ENCODE results near the gene RPL35. TPM values are rescaled to one million over a fixed set of nuclear protein-coding genes. Genes with fewer than 3 reads are reported as not detected.

RPL35 gene
- polyA plus RNA-seq, 1 donor (not counting 4 experiments of a cell fraction or from before 2014, with no cell fraction given) = 3,325 TPM

GRCh38 chr9:124886866-124887492, 25.2 kb upstream of the RPL35 start:
- no peak overlapping the region for H3K9ac ChIP-seq (ENCODE audit: control insufficient read depth, extremely low read depth, insufficient read depth, low read length)
- TF ChIP-seq CTCF (optimal IDR thresholded peaks at IDR 0.05 in 1 of 3, IDR thresholded peaks at IDR 0.05 in 1 of 3, conservative IDR thresholded peaks at IDR 0.05 in 1 of 3; ENCODE audit: extremely low read depth in 1 of 3, insufficient read depth in 2 of 3, low read length in 3 of 3) = no peak
- TF ChIP-seq EZH2 (IDR thresholded peaks at IDR 0.05; ENCODE audit: low read length) = no peak
- DNase-seq (ENCODE audit: low read depth, low spot score) (no peak), FAIRE-seq (no peak)
- no peak overlapping the region for H2AFZ ChIP-seq (ENCODE audit: control insufficient read depth, low read length)
- no peaks in the 10 kb centered on the region for H3K9me1 ChIP-seq (ENCODE audit: control insufficient read depth, extremely low read depth, insufficient read depth, low read length)
- no peaks in the 10 kb centered on the region for H4K20me1 ChIP-seq (ENCODE audit: control insufficient read depth, extremely low read depth, insufficient read depth, low read length)
- peaks cover 13 to 19% of the 10 kb centered on the region in 2 experiments for H3K36me3 ChIP-seq (ENCODE audit: control insufficient read depth in 2 of 2, extremely low read depth in 1 of 2, insufficient read depth in 2 of 2, low read length in 2 of 2)
- no peaks in the 10 kb centered on the region for H3K79me2 ChIP-seq (ENCODE audit: control insufficient read depth, insufficient read depth, low read length)
- H3K4me2 ChIP-seq (ENCODE audit: control insufficient read depth, extremely low read depth, insufficient read depth, low read depth, low read length) = no peak overlapping the region
- H3K27ac ChIP-seq (ENCODE audit: control insufficient read depth, insufficient read depth, low read length) = no peak overlapping the region
- H3K27me3 ChIP-seq (ENCODE audit: control insufficient read depth, extremely low read depth, insufficient read depth, low read length) = no peaks in the 10 kb centered on the region
- no peaks in the 10 kb centered on the region for H3K9me3 ChIP-seq (ENCODE audit: control insufficient read depth, low read depth, low read length)
- H3K4me3 ChIP-seq (ENCODE audit: control insufficient read depth in 2 of 3, extremely low read depth in 1 of 3, insufficient read depth in 2 of 3, low read depth in 1 of 3, low read length in 3 of 3) = no peak overlapping the region
- dilution Hi-C loops (cut with MboI; ENCODE audit: extremely low pct_ligation_motif_present, low sequenced_read_pairs) = no loop called here
- H3K4me1 ChIP-seq (ENCODE audit: control insufficient read depth, extremely low read depth, insufficient read depth, low read length) = no peaks in the 10 kb centered on the region

GRCh38 chr9:124886461-124886860, 24.7 kb upstream of the RPL35 start:
- no peak overlapping the region for H3K9ac ChIP-seq (ENCODE audit: control insufficient read depth, extremely low read depth, insufficient read depth, low read length)
- no peaks in the 10 kb centered on the region for H3K9me3 ChIP-seq (ENCODE audit: control insufficient read depth, low read depth, low read length)
- H3K4me3 ChIP-seq (ENCODE audit: control insufficient read depth in 2 of 3, extremely low read depth in 1 of 3, insufficient read depth in 2 of 3, low read depth in 1 of 3, low read length in 3 of 3) = no peak overlapping the region
- dilution Hi-C loops (cut with MboI; ENCODE audit: extremely low pct_ligation_motif_present, low sequenced_read_pairs) = no loop called here
- no peaks in the 10 kb centered on the region for H3K27me3 ChIP-seq (ENCODE audit: control insufficient read depth, extremely low read depth, insufficient read depth, low read length)
- no peak overlapping the region for H3K27ac ChIP-seq (ENCODE audit: control insufficient read depth, insufficient read depth, low read length)
- no peaks in the 10 kb centered on the region for H3K79me2 ChIP-seq (ENCODE audit: control insufficient read depth, insufficient read depth, low read length)
- H3K9me1 ChIP-seq (ENCODE audit: control insufficient read depth, extremely low read depth, insufficient read depth, low read length) = no peaks in the 10 kb centered on the region
- no peak overlapping the region for H3K4me2 ChIP-seq (ENCODE audit: control insufficient read depth, extremely low read depth, insufficient read depth, low read depth, low read length)
- DNase-seq (ENCODE audit: low read depth, low spot score) = no peak
- peaks cover 13 to 19% of the 10 kb centered on the region in 2 experiments for H3K36me3 ChIP-seq (ENCODE audit: control insufficient read depth in 2 of 2, extremely low read depth in 1 of 2, insufficient read depth in 2 of 2, low read length in 2 of 2)
- H4K20me1 ChIP-seq (ENCODE audit: control insufficient read depth, extremely low read depth, insufficient read depth, low read length) = no peaks in the 10 kb centered on the region
- H2AFZ ChIP-seq (ENCODE audit: control insufficient read depth, low read length) = no peak overlapping the region
- no peak for TF ChIP-seq EZH2 (IDR thresholded peaks at IDR 0.05; ENCODE audit: low read length)
- no peak for TF ChIP-seq CTCF (optimal IDR thresholded peaks at IDR 0.05 in 1 of 3, IDR thresholded peaks at IDR 0.05 in 1 of 3, conservative IDR thresholded peaks at IDR 0.05 in 1 of 3; ENCODE audit: extremely low read depth in 1 of 3, insufficient read depth in 2 of 3, low read length in 3 of 3)
- no peak for FAIRE-seq
- no peaks in the 10 kb centered on the region for H3K4me1 ChIP-seq (ENCODE audit: control insufficient read depth, extremely low read depth, insufficient read depth, low read length)
